ENCODE data around the gene CACNA1C.

The CACNA1C gene

GRCh38 chr12:2580821-2581220 is 528.0 kb downstream of the CACNA1C start:
- H3K4me3 ChIP-seq (ENCODE audit: low read length in 2 of 2), result no peak overlapping the region
- no peaks in the 10 kb centered on the region for H3K27me3 ChIP-seq (ENCODE audit: control insufficient read depth in 1 of 2, insufficient read depth in 2 of 2, low read length in 2 of 2)
- H3K4me1 ChIP-seq (ENCODE audit: control insufficient read depth, insufficient read depth, low read length), result peaks cover 23% of the 10 kb centered on the region
- no peak overlapping the region for H3K9ac ChIP-seq (ENCODE audit: low read length in 2 of 2)
- H3K36me3 ChIP-seq (ENCODE audit: control insufficient read depth in 2 of 2, insufficient read depth in 2 of 2, low read length in 2 of 2), result peaks cover 14 to 24% of the 10 kb centered on the region in 2 donors
- no peak overlapping the region for H3K27ac ChIP-seq (ENCODE audit: low read length)
- no peaks in the 10 kb centered on the region for H3K9me3 ChIP-seq (ENCODE audit: control insufficient read depth in 2 of 2, low read length in 2 of 2)

GRCh38 chr12:2581293-2582045 is 528.7 kb downstream of the CACNA1C start:
- Histone ChIP-seq H3K9me3 (ENCODE audit: control insufficient read depth in 2 of 2, low read length in 2 of 2) (no peaks in the 10 kb centered on the region), H3K9ac (ENCODE audit: low read length in 2 of 2) (no peak overlapping the region), H3K27me3 (ENCODE audit: control insufficient read depth in 1 of 2, insufficient read depth in 2 of 2, low read length in 2 of 2) (no peaks in the 10 kb centered on the region), H3K4me1 (ENCODE audit: control insufficient read depth, insufficient read depth, low read length) (peaks cover 23% of the 10 kb centered on the region), H3K27ac (ENCODE audit: low read length) (no peak overlapping the region), H3K4me3 (ENCODE audit: low read length in 2 of 2) (no peak overlapping the region), H3K36me3 (ENCODE audit: control insufficient read depth in 2 of 2, insufficient read depth in 2 of 2, low read length in 2 of 2) (peaks cover 20 to 26% of the 10 kb centered on the region in 2 donors)

- H3K4me1 ChIP-seq (ENCODE audit: control insufficient read depth, insufficient read depth, low read length), result peaks cover 23% of the 10 kb centered on the region
- no peaks in the 10 kb centered on the region for H3K27me3 ChIP-seq (ENCODE audit: control insufficient read depth in 1 of 2, insufficient read depth in 2 of 2, low read length in 2 of 2)
- peak overlapping the region in 1 of 2 donors; percentile 29 for H3K4me3 ChIP-seq (ENCODE audit: low read length in 2 of 2)
These were observed 529.8 kb downstream of the CACNA1C start for GRCh38 chr12:2582631-2583030.

GRCh38 chr12:2583091-2583497 is 530.3 kb downstream of the CACNA1C start:
- Histone ChIP-seq H3K36me3 (ENCODE audit: control insufficient read depth in 2 of 2, insufficient read depth in 2 of 2, low read length in 2 of 2) (peaks cover 23 to 28% of the 10 kb centered on the region in 2 donors), H3K4me3 (ENCODE audit: low read length in 2 of 2) (peak overlapping the region in 1 of 2 donors; percentile 29), H3K27me3 (ENCODE audit: control insufficient read depth in 1 of 2, insufficient read depth in 2 of 2, low read length in 2 of 2) (no peaks in the 10 kb centered on the region), H3K9me3 (ENCODE audit: control insufficient read depth in 2 of 2, low read length in 2 of 2) (no peaks in the 10 kb centered on the region), H3K9ac (ENCODE audit: low read length in 2 of 2) (peak overlapping the region in 1 of 2 donors; percentile 29), H3K27ac (ENCODE audit: low read length) (peak overlapping the region; percentile 37), H3K4me1 (ENCODE audit: control insufficient read depth, insufficient read depth, low read length) (peaks cover 23% of the 10 kb centered on the region)

More at GRCh38 chr12:2582631-2583030, 529.8 kb downstream of the CACNA1C start:
- Histone ChIP-seq H3K36me3 (ENCODE audit: control insufficient read depth in 2 of 2, insufficient read depth in 2 of 2, low read length in 2 of 2) (peaks cover 20 to 24% of the 10 kb centered on the region in 2 donors), H3K9ac (ENCODE audit: low read length in 2 of 2) (no peak overlapping the region), H3K9me3 (ENCODE audit: control insufficient read depth in 2 of 2, low read length in 2 of 2) (no peaks in the 10 kb centered on the region), H3K27ac (ENCODE audit: low read length) (no peak overlapping the region)

GRCh38 chr12:2583642-2584401 is 531.0 kb downstream of the CACNA1C start:
- H3K4me1 ChIP-seq (ENCODE audit: control insufficient read depth, insufficient read depth, low read length), result peaks cover 23% of the 10 kb centered on the region
- peak overlapping the region; percentile 37 for H3K27ac ChIP-seq (ENCODE audit: low read length)
- H3K27me3 ChIP-seq (ENCODE audit: control insufficient read depth in 1 of 2, insufficient read depth in 2 of 2, low read length in 2 of 2), result no peaks in the 10 kb centered on the region
- H3K9me3 ChIP-seq (ENCODE audit: control insufficient read depth in 2 of 2, low read length in 2 of 2), result no peaks in the 10 kb centered on the region
- no peak overlapping the region for H3K9ac ChIP-seq (ENCODE audit: low read length in 2 of 2)
- peaks cover 25 to 31% of the 10 kb centered on the region in 2 donors for H3K36me3 ChIP-seq (ENCODE audit: control insufficient read depth in 2 of 2, insufficient read depth in 2 of 2, low read length in 2 of 2)
- H3K4me3 ChIP-seq (ENCODE audit: low read length in 2 of 2), result peak overlapping the region in 1 of 2 donors; percentile 29

- peaks cover 1 to 2% of the 10 kb centered on the region in 2 donors for H3K9me3 ChIP-seq (ENCODE audit: control insufficient read depth in 2 of 2, low read length in 2 of 2)
- no peak overlapping the region for H3K27ac ChIP-seq (ENCODE audit: low read length)
- peaks cover 14% of the 10 kb centered on the region for H3K4me1 ChIP-seq (ENCODE audit: control insufficient read depth, insufficient read depth, low read length)
- H3K27me3 ChIP-seq (ENCODE audit: control insufficient read depth in 1 of 2, insufficient read depth in 2 of 2, low read length in 2 of 2), result no peaks in the 10 kb centered on the region
- peaks cover 38 to 45% of the 10 kb centered on the region in 2 donors for H3K36me3 ChIP-seq (ENCODE audit: control insufficient read depth in 2 of 2, insufficient read depth in 2 of 2, low read length in 2 of 2)
- no peak overlapping the region for H3K9ac ChIP-seq (ENCODE audit: low read length in 2 of 2)
- H3K4me3 ChIP-seq (ENCODE audit: low read length in 2 of 2), result no peak overlapping the region
These were observed 533.6 kb downstream of the CACNA1C start for GRCh38 chr12:2586156-2587038.

- H3K27me3 ChIP-seq (ENCODE audit: control insufficient read depth in 1 of 2, insufficient read depth in 2 of 2, low read length in 2 of 2), result no peaks in the 10 kb centered on the region
- H3K27ac ChIP-seq (ENCODE audit: low read length), result no peak overlapping the region
- H3K4me3 ChIP-seq (ENCODE audit: low read length in 2 of 2), result no peak overlapping the region
- H3K9me3 ChIP-seq (ENCODE audit: control insufficient read depth in 2 of 2, low read length in 2 of 2), result peaks cover 5 to 7% of the 10 kb centered on the region in 2 donors
- H3K36me3 ChIP-seq (ENCODE audit: control insufficient read depth in 2 of 2, insufficient read depth in 2 of 2, low read length in 2 of 2), result peaks cover 53 to 61% of the 10 kb centered on the region in 2 donors
- H3K9ac ChIP-seq (ENCODE audit: low read length in 2 of 2), result no peak overlapping the region
- H3K4me1 ChIP-seq (ENCODE audit: control insufficient read depth, insufficient read depth, low read length), result peaks cover 4% of the 10 kb centered on the region
These were observed 535.6 kb downstream of the CACNA1C start for GRCh38 chr12:2588345-2588744.

- H3K4me1 ChIP-seq (ENCODE audit: control insufficient read depth, insufficient read depth, low read length), result no peaks in the 10 kb centered on the region
- peaks cover 5 to 7% of the 10 kb centered on the region in 2 donors for H3K9me3 ChIP-seq (ENCODE audit: control insufficient read depth in 2 of 2, low read length in 2 of 2)
- no peaks in the 10 kb centered on the region for H3K27me3 ChIP-seq (ENCODE audit: control insufficient read depth in 1 of 2, insufficient read depth in 2 of 2, low read length in 2 of 2)
- no peak overlapping the region for H3K27ac ChIP-seq (ENCODE audit: low read length)
- H3K9ac ChIP-seq (ENCODE audit: low read length in 2 of 2), result no peak overlapping the region
- no peak overlapping the region for H3K4me3 ChIP-seq (ENCODE audit: low read length in 2 of 2)
- peaks cover 60 to 65% of the 10 kb centered on the region in 2 donors for H3K36me3 ChIP-seq (ENCODE audit: control insufficient read depth in 2 of 2, insufficient read depth in 2 of 2, low read length in 2 of 2)
These were observed 536.6 kb downstream of the CACNA1C start for GRCh38 chr12:2589381-2589780.

- Histone ChIP-seq H3K27ac (ENCODE audit: low read length) (no peak overlapping the region), H3K9me3 (ENCODE audit: control insufficient read depth in 2 of 2, low read length in 2 of 2) (peaks cover 5 to 7% of the 10 kb centered on the region in 2 donors), H3K4me3 (ENCODE audit: low read length in 2 of 2) (no peak overlapping the region), H3K4me1 (ENCODE audit: control insufficient read depth, insufficient read depth, low read length) (no peaks in the 10 kb centered on the region), H3K9ac (ENCODE audit: low read length in 2 of 2) (no peak overlapping the region), H3K27me3 (ENCODE audit: control insufficient read depth in 1 of 2, insufficient read depth in 2 of 2, low read length in 2 of 2) (no peaks in the 10 kb centered on the region), H3K36me3 (ENCODE audit: control insufficient read depth in 2 of 2, insufficient read depth in 2 of 2, low read length in 2 of 2) (peaks cover 71 to 76% of the 10 kb centered on the region in 2 donors)
These were observed 540.3 kb downstream of the CACNA1C start for GRCh38 chr12:2593045-2593444.

- H3K4me1 ChIP-seq (ENCODE audit: control insufficient read depth, insufficient read depth, low read length), result no peaks in the 10 kb centered on the region
- peaks cover 63 to 81% of the 10 kb centered on the region in 2 donors for H3K36me3 ChIP-seq (ENCODE audit: control insufficient read depth in 2 of 2, insufficient read depth in 2 of 2, low read length in 2 of 2)
- peaks cover 4% of the 10 kb centered on the region in 2 donors for H3K9me3 ChIP-seq (ENCODE audit: control insufficient read depth in 2 of 2, low read length in 2 of 2)
- H3K27me3 ChIP-seq (ENCODE audit: control insufficient read depth in 1 of 2, insufficient read depth in 2 of 2, low read length in 2 of 2), result no peaks in the 10 kb centered on the region
- no peak overlapping the region for H3K4me3 ChIP-seq (ENCODE audit: low read length in 2 of 2)
- no peak overlapping the region for H3K9ac ChIP-seq (ENCODE audit: low read length in 2 of 2)
- H3K27ac ChIP-seq (ENCODE audit: low read length), result no peak overlapping the region
These were observed 543.7 kb downstream of the CACNA1C start for GRCh38 chr12:2596441-2596840.
